ENCODE results near the gene ABCB8. TPM values are rescaled to one million over a fixed set of nuclear protein-coding genes. Genes with fewer than 3 reads are reported as not detected.

Gene ABCB8
- total and polyA plus RNA-seq, 4 donors: 12.4 to 30.2 (median 22.5) TPM

GRCh38 chr7:151012031-151012692, 16.1 kb upstream of the ABCB8 start:
- no peak for TF ChIP-seq FOXA2 (IDR thresholded peaks at IDR 0.05)
- TF ChIP-seq GABPA (IDR thresholded peaks at IDR 0.05 in 1 of 2, conservative IDR thresholded peaks at IDR 0.05 in 1 of 2): no peak
- TF ChIP-seq TAF1 (conservative IDR thresholded peaks at IDR 0.05): no peak
- TF ChIP-seq FOXA1 (IDR thresholded peaks at IDR 0.05): no peak
- no peak for TF ChIP-seq HNF4A (conservative IDR thresholded peaks at IDR 0.05)
- TF ChIP-seq MAX (IDR thresholded peaks at IDR 0.05): no peak
- TF ChIP-seq HNF4G (IDR thresholded peaks at IDR 0.05): no peak
- TF ChIP-seq ZBTB33 (IDR thresholded peaks at IDR 0.05): no peak
- no peak for TF ChIP-seq RAD21 (IDR thresholded peaks at IDR 0.05)
- TF ChIP-seq REST (IDR thresholded peaks at IDR 0.05): no peak
- no peak for TF ChIP-seq CTCF (IDR thresholded peaks at IDR 0.05; ENCODE audit: low read depth, low read length, missing input control)
- Histone ChIP-seq H3K27ac (ENCODE audit: low read depth in 1 of 2, low read length in 2 of 2) (no peak overlapping the region), H3K4me1 (ENCODE audit: control insufficient read depth in 4 of 4, insufficient read depth in 4 of 4, low read length in 3 of 4) (peaks cover 2 to 29% (median 9%) of the 10 kb centered on the region in 4 donors), H3K27me3 (ENCODE audit: control insufficient read depth in 4 of 4, insufficient read depth in 4 of 4, low read length in 3 of 4) (peaks cover 0 to 4% (median under 1%) of the 10 kb centered on the region in 4 donors), H3K9me3 (ENCODE audit: control insufficient read depth in 4 of 4, low read length in 3 of 4) (no peaks in the 10 kb centered on the region), H3K4me3 (ENCODE audit: low read depth in 1 of 3, low read length in 3 of 3) (no peak overlapping the region), H3K36me3 (ENCODE audit: control insufficient read depth in 4 of 4, insufficient read depth in 3 of 4, low read depth in 1 of 4, low read length in 3 of 4) (no peaks in the 10 kb centered on the region), H3K9ac (ENCODE audit: low read depth in 1 of 2, low read length in 2 of 2) (no peak overlapping the region)
- DNase-seq (ENCODE audit: low spot score): no peak
- 43% methylated on average over 6 of the region's 6 CpGs for WGBS

- no peak for DNase-seq (ENCODE audit: low spot score)
- peaks cover 3 to 23% (median 9%) of the 10 kb centered on the region in 4 donors for H3K4me1 ChIP-seq (ENCODE audit: control insufficient read depth in 4 of 4, insufficient read depth in 4 of 4, low read length in 3 of 4)
- H3K27ac ChIP-seq (ENCODE audit: low read depth in 1 of 2, low read length in 2 of 2): no peak overlapping the region
- H3K9ac ChIP-seq (ENCODE audit: low read depth in 1 of 2, low read length in 2 of 2): no peak overlapping the region
- WGBS: 40% methylated on average over 23 of the region's 23 CpGs
- no peak overlapping the region for H3K4me3 ChIP-seq (ENCODE audit: low read depth in 1 of 3, low read length in 3 of 3)
- peaks cover 0 to 4% (median under 1%) of the 10 kb centered on the region in 4 donors for H3K27me3 ChIP-seq (ENCODE audit: control insufficient read depth in 4 of 4, insufficient read depth in 4 of 4, low read length in 3 of 4)
- no peaks in the 10 kb centered on the region for H3K9me3 ChIP-seq (ENCODE audit: control insufficient read depth in 4 of 4, low read length in 3 of 4)
- H3K36me3 ChIP-seq (ENCODE audit: control insufficient read depth in 4 of 4, insufficient read depth in 3 of 4, low read depth in 1 of 4, low read length in 3 of 4): no peaks in the 10 kb centered on the region
- TF ChIP-seq CTCF (IDR thresholded peaks at IDR 0.05; ENCODE audit: low read depth, low read length, missing input control) (peak; percentile 29), HNF4A (conservative IDR thresholded peaks at IDR 0.05) (no peak), YY1 (IDR thresholded peaks at IDR 0.05) (no peak), FOXA2 (IDR thresholded peaks at IDR 0.05) (no peak), ZBTB33 (IDR thresholded peaks at IDR 0.05) (no peak), TAF1 (conservative IDR thresholded peaks at IDR 0.05) (no peak), SP1 (IDR thresholded peaks at IDR 0.05) (no peak), JUND (IDR thresholded peaks at IDR 0.05) (no peak), FOXA1 (IDR thresholded peaks at IDR 0.05) (no peak), HNF4G (IDR thresholded peaks at IDR 0.05) (no peak), RAD21 (IDR thresholded peaks at IDR 0.05) (peak; percentile 31 to 64), GABPA (IDR thresholded peaks at IDR 0.05 in 1 of 2, conservative IDR thresholded peaks at IDR 0.05 in 1 of 2) (no peak)
Measured at GRCh38 chr7:151012911-151013347, 15.3 kb upstream of the ABCB8 start.

All from liver (tissue), 9 donors.